RKO (cell line): ENCODE measurements around the gene BABAM1.

Experiments used
- DNase-seq: peaks from one replicate; pipeline ENCODE4 v3.0.0-alpha.2; 2016; ENCODE audit warnings: low spot score

The BABAM1 gene

DNA sequence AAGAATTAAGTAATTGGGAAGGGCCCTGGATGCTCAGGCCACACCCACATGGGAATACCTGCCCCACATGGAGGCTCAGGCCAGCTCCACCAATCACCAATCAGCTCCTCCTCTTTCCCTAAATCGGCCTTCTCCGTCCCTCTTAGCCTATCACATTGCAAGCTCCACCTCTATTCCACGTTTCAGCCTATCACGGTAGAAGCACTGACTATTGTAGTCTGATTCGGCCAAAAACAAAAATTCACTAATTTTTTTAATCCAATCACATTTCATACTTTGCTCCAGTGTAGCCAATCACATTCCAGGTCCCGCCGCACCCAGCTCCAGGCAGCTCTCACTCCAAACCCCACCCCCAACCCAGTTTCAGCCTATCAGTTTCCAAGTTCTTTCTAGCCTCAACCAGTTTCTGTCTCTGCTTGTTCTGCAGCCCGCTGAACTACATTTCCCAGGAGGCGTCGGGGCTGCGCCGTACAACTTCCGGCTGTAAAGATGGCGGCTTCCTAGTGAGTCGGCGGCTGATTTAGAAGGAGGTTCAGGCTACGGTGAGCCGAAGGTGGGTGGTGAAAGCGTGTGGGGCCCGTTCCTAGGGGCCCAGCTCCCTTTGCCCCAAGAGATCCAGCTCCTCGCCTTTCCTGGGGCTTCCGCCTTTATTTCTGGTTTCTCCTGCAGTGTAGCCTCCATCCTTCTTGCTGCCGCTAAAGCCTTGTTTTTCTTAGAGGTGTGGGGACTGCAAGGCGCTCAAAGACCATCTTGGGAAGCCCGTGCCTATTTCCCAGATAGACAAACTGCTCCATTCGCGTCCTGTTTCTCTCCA, at the start of gene BABAM1:
BABAM1 (plus strand) TSS at position 469 of the 814 bp plus-strand sequence. CDS start 1,364 bp downstream, outside the sequence.
- peak; percentile 99 for DNase-seq

DNA sequence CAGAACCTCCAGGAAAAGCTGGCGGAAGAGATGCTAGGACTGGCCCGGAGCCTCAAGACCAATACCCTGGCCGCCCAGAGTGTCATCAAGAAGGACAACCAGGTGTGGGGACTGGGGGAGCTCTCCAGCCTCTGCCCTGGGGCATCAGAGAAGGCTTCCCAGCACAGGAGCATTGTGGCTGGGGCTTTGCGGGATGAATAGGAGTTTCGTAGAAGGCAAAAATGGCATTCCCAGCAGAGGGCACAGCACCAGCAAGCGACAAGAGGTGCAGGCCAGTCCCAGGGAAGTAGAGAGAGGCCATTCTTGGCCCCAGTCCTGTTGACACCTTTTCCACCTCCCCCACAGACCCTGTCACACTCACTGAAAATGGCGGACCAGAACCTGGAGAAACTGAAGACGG, 48.0 kb upstream of the BABAM1 start:
- DNase-seq = no peak

- peak; percentile 61 for DNase-seq
Measured at GRCh38 chr19:17220207-17220758, 47.0 kb upstream of the BABAM1 start.

GRCh38 chr19:17225053-17225452, 42.2 kb upstream of the BABAM1 start:
- DNase-seq = no peak

DNA sequence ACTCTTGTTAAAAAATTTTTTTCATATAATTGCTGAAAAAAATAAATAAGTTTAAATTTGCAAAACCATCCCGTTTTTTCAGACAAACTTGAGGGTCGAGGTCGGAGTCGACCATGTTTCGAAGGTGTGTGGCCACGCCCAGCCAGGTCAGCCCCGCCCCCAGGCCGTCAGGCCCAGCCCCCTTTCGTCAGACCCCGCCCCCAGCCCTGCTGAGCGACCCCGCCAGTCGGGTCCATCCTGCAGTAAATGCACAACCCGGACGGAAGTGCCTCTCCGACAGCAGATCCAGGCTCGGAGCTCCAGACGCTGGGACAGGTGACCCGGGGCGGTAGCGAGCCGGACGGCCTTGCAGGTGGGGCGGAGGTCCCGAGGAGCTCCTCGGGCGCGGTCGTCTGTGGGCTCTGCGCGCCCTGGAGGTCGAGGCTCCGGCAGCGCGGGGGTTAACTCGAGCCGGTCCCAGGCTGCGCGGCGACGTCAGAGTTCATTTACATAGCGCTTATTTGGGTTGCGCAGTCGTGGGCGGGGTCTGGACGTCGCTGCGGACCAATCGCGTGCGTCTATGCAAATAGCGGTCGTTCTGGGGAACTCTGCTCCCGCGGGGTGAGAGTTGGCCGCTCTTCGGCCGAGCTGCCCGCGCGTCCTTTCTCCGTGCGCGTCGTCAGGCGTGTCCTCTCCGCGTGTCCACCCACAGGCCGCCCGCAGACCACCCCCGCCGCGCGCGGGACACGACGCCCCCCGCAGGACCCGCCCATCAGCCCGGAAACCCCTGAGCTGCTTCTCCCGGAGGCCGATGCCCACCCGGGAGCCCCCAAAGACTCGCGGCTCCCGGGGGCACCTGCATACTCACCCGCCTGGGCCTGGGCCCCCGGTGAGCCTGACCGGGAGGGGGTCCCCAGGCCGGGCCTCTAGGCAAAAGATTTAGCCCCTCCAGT, 41.0 kb upstream of the BABAM1 start, which contains the start of gene OCEL1:
OCEL1 (plus strand) TSS at position 225 of the 932 bp plus-strand sequence; CDS start at position 247, 22 bp downstream.
- peak; percentile 98 for DNase-seq

GRCh38 chr19:17227798-17228367, 39.4 kb upstream of the BABAM1 start:
- DNase-seq = no peak

- no peak for DNase-seq
Measured at GRCh38 chr19:17229890-17230289, 37.4 kb upstream of the BABAM1 start.

DNA sequence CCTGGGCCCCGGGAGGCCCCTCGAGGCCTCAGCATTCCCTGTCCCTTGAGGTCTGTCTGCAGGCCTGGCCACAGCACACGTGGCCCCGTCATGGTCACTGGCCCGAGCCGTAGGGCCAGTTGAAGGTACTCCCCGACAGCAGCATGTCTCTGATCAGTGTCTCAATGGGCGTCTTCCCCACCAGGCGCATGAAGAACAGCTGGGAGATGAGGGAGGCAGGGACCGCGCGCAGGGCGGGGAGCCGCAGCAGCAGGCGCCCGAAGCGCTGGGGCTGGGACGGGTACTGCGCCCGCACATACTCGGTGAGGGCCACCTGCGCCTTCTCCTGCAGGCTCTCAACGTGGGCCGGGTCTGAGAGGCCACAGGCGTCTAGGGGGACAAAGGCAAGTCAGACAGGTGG, 35.0 kb upstream of the BABAM1 start:
- no peak for DNase-seq

- DNase-seq = peak; percentile 66
Measured at GRCh38 chr19:17234911-17235299, 32.3 kb upstream of the BABAM1 start.

DNA sequence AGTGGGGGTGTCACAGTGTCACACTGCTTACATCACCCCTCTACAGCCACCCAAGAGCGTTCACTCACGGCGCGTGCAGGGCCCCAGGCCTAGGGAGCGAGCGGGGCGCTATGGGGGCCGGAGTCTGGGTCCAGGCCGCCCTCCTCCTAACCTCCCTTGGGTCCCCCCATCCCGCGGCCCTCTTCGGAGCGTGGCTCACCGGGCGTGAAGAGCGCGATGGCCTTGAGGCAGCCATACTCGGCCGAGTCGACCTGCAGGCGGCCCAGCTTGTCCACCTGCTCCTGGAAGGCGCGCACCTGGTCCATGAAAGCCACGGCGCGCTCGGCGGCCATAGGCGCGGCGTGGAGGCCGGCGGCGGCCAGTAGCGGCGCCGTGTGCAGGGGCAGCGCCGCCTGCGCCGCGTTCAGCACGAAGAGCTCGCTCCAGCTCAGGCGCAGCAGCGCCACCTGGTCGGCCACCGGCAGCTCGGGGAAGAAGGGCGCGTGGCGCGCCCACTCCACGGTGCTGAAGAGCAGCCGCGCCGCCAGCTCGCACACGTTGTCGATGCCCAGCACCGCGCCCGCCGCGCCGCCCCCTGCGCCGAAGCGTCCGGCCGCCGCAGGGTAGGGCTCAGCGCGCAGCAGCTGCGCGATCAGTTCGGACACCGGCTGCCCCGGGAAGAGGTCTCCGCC, 31.8 kb upstream of the BABAM1 start:
- peak; percentile 75 for DNase-seq

DNA sequence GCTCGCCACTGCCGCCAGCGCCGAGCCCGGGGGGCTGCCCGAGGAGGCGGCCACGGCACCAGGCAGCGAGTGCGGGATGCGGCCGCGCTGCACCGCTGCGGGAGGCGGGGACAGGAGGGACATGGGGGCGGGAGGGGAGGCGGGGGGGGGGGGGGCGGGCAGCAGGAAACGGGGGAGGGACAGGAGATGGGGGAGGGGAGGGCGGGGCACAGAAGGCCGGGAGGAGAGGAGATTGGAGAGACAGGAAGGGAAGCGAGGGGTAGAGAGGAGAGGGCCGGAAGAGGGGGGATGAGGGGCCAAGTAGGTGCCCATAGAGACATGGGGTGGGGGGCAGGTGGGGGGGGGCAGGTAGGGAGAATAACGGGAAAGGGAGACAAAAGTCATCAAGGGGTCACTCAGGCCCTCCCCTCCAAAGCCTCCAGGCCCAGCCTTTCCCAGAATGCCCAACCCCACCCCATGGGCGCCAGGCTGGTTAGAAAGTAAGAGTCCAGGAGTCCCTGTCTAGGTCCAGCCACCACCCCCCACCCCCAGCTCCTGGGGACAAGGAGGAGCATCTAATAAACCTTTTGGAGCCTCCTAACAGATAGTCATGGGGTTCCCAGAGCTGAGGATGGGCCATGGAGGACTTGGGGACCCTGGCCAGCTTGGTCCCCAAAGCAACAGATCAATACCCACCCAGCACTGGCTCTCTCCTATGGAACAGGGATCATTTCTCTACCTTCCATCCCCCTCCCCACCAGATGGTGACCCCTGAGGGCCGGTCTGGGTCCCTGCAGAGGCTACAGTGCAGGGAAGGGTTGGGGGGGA, 31.1 kb upstream of the BABAM1 start:
- DNase-seq = peak; percentile 69

DNA sequence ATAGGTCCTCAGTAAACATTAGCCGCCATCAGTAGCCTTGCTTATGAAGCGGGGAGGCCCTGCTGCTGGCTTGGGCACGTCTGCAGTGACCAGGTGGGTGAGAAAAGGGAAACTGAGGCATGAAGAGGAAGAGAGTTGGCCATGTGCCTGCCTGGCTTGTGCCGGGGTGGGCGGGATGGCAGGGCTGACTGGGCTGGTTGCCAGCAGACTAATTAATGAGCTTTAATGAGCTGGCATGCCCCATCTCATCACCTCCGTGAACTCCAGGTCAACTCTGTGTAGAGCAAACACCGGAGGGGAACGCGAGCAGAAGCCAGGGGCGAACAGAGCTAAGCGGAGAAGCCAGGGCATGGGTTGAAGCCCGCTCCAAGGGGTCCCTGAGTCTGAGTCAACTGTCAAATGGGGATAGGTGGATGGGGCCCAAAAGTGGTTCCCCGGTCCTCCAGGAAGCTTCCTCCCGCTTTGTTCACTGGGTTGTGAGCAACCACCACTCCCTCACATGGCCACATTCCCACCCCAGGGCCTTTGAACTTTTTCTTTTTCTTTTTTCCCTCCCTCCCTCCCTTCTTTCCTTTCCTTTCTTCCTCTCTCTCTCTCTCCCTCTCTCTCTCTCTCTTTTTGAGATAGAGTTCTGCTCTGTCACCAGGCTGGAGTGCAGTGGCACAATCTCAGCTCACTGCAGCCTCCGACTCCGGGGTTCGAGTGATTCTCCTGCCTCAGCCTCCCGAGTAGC, 30.3 kb upstream of the BABAM1 start:
- DNase-seq = no peak

DNA sequence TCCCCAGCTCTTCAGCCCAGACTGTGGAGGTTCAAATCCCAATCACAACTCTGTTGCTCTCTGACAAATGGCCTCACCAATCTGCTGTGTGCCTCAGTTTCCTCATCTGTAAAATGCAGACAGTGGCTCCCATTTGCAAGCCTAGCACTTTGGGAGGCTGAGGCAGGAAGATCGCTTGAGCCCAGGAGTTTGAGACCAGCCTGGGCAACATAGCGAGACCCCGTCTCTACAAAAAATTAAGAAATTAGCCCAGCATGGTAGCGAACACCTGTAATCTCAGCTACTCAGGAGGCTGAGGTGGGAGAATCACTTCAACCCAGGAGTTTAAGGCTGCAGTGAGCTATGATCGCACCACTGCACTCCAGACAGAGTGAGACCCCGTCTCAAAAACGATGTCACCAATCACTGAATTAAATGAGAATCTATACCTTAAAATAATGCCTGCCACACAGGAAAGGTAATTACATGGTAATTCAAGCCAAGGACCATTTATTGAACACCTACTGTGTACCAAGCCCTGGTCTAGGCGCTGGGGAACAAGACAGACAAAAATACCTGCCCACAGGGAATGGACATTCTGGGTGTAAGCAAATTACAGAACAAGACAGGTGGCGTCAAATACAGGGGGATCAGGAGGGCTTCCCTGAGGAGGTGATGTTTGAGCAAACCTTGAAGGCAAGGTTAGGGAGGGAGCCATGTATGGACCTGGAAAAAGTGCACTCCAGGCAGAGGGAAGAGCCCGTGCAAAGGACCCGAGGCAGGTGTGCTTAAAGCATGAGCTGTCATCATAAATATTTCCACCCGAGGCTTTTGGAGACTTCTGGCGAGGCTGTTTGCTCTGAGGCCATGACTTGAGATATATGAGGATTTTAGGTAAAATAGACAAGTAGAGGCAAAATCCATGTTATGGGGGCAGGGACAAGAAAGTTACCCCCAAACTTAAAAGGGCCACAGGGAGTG, 29.2 kb upstream of the BABAM1 start:
- DNase-seq = no peak

DNA sequence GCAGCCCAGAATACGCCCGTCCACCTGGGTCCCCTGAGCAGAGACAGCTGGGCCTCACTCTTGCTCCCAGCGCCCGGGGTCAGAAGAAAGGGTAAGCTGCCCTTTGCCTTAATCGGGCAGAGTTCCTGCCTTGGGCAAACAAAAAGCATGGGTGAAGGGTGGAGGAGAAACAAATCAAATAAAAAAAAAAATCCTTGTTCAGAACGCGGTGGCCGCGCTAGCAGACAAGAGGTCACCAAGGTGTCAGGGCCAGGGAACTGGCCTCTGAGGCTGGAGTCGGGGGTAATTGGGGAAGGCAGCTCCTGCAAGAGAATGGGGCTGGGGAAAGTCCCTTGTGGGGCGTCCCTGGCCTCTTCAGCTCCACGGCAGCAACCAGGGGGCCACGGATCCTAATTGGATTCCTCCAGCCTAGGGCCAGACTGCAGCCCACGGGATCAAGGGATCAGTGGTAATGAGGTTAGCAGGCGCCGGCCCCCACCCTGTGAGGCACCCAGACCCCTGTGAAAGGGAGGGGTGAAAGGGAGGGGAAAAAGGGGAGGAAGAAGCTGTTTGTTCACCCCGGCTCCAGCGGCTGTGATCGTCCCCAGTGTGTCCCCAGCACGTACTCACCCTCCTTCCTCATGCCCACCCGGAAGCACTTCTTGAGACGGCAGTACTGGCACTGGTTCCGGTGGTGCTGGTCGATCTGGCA, 27.0 kb upstream of the BABAM1 start:
- DNase-seq = no peak

DNA sequence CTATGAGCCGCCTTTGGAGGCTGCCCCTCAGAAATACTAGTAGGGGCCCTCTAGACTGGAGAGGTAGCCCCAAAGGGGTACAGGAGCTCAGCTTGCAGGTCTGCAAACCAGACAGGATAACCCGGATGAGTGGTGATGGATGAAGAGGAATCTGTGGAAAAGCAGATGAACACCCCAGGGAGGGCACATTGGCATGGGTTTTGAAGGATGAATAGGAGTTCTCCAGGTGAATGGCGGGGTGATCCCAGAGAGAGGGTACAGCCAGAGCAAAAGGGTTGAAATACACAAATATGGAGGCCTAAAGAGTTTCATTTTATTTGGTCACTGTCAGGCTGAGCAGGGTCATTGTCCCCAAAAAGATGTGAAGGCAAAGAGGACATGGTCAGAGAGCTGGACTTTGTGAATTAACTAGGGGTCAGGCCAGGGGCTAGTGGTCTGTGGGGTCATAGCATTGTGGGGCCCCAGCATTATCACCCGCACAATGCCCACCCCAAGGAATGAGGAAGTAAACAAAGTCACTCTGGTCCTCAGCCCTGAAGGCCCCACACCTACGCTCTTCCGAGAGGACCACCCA, 26.3 kb upstream of the BABAM1 start:
- no peak for DNase-seq

DNA sequence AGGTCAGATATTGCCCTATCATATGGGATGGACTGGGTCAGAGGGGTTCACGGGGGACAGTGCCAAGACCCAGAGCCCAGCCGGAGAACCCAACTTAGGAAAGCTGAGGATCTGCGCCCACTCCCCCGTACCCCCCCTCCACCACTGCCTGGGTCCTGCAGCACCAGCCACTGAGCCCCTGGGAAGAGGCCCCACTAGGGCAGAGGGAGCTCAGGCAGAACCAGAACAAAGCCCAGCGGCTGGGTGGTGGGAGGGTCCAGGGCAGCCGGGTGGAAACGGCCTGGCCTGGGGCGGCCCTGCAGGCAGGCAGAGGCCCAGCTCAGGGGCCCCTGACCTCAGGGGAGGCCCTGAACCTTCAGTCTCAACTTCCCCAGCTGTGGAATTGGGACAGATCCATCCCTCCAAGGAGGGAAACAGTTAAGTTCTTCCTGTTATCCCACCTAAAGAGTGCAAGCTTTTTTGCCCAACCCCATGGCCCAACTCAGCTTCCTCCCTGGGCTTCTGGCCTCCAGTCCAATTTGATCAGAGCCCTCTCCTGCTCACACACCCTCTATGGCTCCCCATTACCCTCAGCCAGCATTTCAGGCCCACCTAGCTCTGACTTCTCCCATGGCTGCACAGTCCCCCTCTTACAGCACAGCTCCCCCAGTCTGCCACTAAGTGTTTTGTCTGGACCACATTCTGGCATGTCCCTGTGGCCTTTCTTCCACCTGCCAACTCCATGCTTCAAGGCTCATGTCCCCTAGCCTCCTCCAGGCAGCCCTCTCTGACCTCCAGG, 24.6 kb upstream of the BABAM1 start:
- no peak for DNase-seq

GRCh38 chr19:17243211-17243829, 23.9 kb upstream of the BABAM1 start:
- DNase-seq = no peak
